SK-N-SH (cell line): ENCODE measurements around the gene ABI1. TPM values are rescaled to one million over a fixed set of nuclear protein-coding genes. Genes with fewer than 3 reads are reported as not detected.

ENCODE experiments used
- CTCF ChIA-PET: fragments of 300-600, 350-600 bp; formaldehyde crosslinking; extraction: SDS; loops from one replicate; lab custom pipeline; 2021; lab: Yijun Ruan, JAX
- POLR2A ChIA-PET: fragments of 350-600 bp; sonication (Branson Sonifier 250); formaldehyde crosslinking; extraction: SDS; loops from one replicate; lab custom pipeline; 2020; ENCODE audit warnings: antibody characterized with exemption, inconsistent platforms; lab: Yijun Ruan, JAX
- DNase-seq: peaks from one replicate; pipeline ENCODE4 v3.0.0; 2012
- H2AFZ ChIP-seq: fragments of 200-600 bp; sonication (generic); 2 replicates; pipeline ENCODE4 v1.8.1; 2016; ENCODE audit warnings: antibody characterized with exemption, mild to moderate bottlenecking, low read depth
- H3F3A ChIP-seq: fragments of 200-600 bp; sonication (generic); replicated peaks from 2 replicates; pipeline ENCODE3; 2016; ENCODE audit warnings: antibody characterized with exemption, mild to moderate bottlenecking; ENCODE audit not compliant: insufficient read depth
- H3K27ac ChIP-seq, 2 experiments: fragments of 200-500 bp in 1 of 2; fragments of 200-600 bp in 1 of 2; sonication (Bioruptor generic) in 1 of 2; sonication (generic), shearing (Covaris generic) in 1 of 2; 2 replicates each; pipeline versions ENCODE4 v1.5.1 to v1.6.1; 2014 to 2016; ENCODE audit warnings: low read depth in 2 of 2, inconsistent platforms in 1 of 2, low read length in 1 of 2, mild to moderate bottlenecking in 1 of 2, mixed read lengths in 1 of 2
- H3K27me3 ChIP-seq: fragments of 200-600 bp; sonication (generic), shearing (Covaris generic); 2 replicates; pipeline ENCODE4 v1.6.1; 2016; ENCODE audit warnings: mixed run types; ENCODE audit not compliant: insufficient read depth
- H3K36me3 ChIP-seq, 2 experiments: fragments of 200-500 bp in 1 of 2; fragments of 200-600 bp in 1 of 2; sonication (Bioruptor generic) in 1 of 2; sonication (generic) in 1 of 2; replicated peaks in 1 of 2; 2 replicates each; pipeline versions ENCODE3 to v1.5.1; 2014 to 2016; ENCODE audit warnings: low read length in 1 of 2, mild to moderate bottlenecking in 1 of 2; ENCODE audit not compliant: insufficient read depth in 2 of 2, control insufficient read depth in 1 of 2
- H3K4me1 ChIP-seq, 2 experiments: fragments of 200-500 bp in 1 of 2; fragments of 200-600 bp in 1 of 2; sonication (Bioruptor generic) in 1 of 2; sonication (generic), shearing (Covaris generic) in 1 of 2; 2 replicates each; pipeline versions ENCODE4 v1.5.1 to v1.6.1; 2014 to 2016; ENCODE audit warnings: low read depth in 1 of 2, low read length in 1 of 2, mixed run types in 1 of 2; ENCODE audit not compliant: insufficient read depth in 2 of 2, control insufficient read depth in 1 of 2
- H3K4me2 ChIP-seq: fragments of 200-600 bp; sonication (generic), shearing (Covaris generic); 2 replicates; pipeline ENCODE4 v1.6.1; 2017; ENCODE audit warnings: mixed run types
- H3K4me3 ChIP-seq, 2 experiments: fragments of 200-500 bp in 1 of 2; fragments of 200-600 bp in 1 of 2; sonication (Bioruptor generic) in 1 of 2; sonication (generic), shearing (Covaris generic) in 1 of 2; 2 replicates each; pipeline versions ENCODE4 v1.5.1 to v1.8.1; 2014 to 2016; ENCODE audit warnings: low read depth in 2 of 2, inconsistent platforms in 1 of 2, low read length in 1 of 2, mild to moderate bottlenecking in 1 of 2, mixed read lengths in 1 of 2, moderate library complexity in 1 of 2
- H3K79me2 ChIP-seq: fragments of 200-600 bp; sonication (generic); 2 replicates; pipeline ENCODE4 v1.8.1; 2017; ENCODE audit warnings: mild to moderate bottlenecking; ENCODE audit not compliant: insufficient read depth
- H3K9ac ChIP-seq: fragments of 200-600 bp; sonication (generic); 2 replicates; pipeline ENCODE4 v1.6.1; 2017; ENCODE audit warnings: mixed run types
- H3K9me2 ChIP-seq: fragments of 200-600 bp; sonication (generic); 2 replicates; pipeline ENCODE4 v1.6.1; 2017; ENCODE audit warnings: mixed run types
- H3K9me3 ChIP-seq: fragments of 200-600 bp; sonication (generic); 2 replicates; pipeline ENCODE4 v1.6.1; 2017; ENCODE audit warnings: mixed run types, mild to moderate bottlenecking, moderate library complexity
- H4K20me1 ChIP-seq: fragments of 200-600 bp; sonication (generic); 2 replicates; pipeline ENCODE4 v1.6.1; 2017; ENCODE audit warnings: mild to moderate bottlenecking, mixed run types; ENCODE audit not compliant: insufficient read depth
- CHD2 ChIP-seq: fragments of 150-350 bp; IDR thresholded peaks from 2 replicates; pipeline ENCODE4 v1.6.1; 2018; ENCODE audit warnings: low read length; ENCODE audit not compliant: partially characterized antibody
- CTCF ChIP-seq: fragments of 200-600 bp; sonication (generic); IDR thresholded peaks from 2 replicates; pipeline ENCODE4 v1.6.1; 2017; ENCODE audit warnings: antibody characterized with exemption, mild to moderate bottlenecking, moderate library complexity
- FOSL2 ChIP-seq: IDR thresholded peaks from 2 replicates; pipeline ENCODE4 v1.4.0; 2012; ENCODE audit warnings: low read depth, mild to moderate bottlenecking, moderate library complexity, borderline replicate concordance
- FOXJ3 ChIP-seq: sonication (generic); formaldehyde crosslinking; IDR thresholded peaks from 2 replicates; pipeline ENCODE4 v1.5.1; 2020; ENCODE audit warnings: mild to moderate bottlenecking, missing genetic modification reagents
- FOXM1 ChIP-seq: IDR thresholded peaks from 2 replicates; pipeline ENCODE4 v1.4.0; 2012; ENCODE audit warnings: low read depth, mild to moderate bottlenecking
- GABPA ChIP-seq: IDR thresholded peaks from 2 replicates; pipeline ENCODE4 v1.4.0; 2012; ENCODE audit warnings: low read depth, mild to moderate bottlenecking
- JUND ChIP-seq: IDR thresholded peaks from 2 replicates; pipeline ENCODE4 v1.4.0; 2012
- MAX ChIP-seq: IDR thresholded peaks from 2 replicates; pipeline ENCODE4 v1.4.0; 2012; ENCODE audit warnings: low read depth
- MXI1 ChIP-seq: IDR thresholded peaks from 2 replicates; pipeline ENCODE4 v1.6.1; 2012; ENCODE audit warnings: mild to moderate bottlenecking, low read depth, low read length, improper control_type of control experiment
- RFX5 ChIP-seq: IDR thresholded peaks from 2 replicates; pipeline ENCODE4 v1.6.1; 2012; ENCODE audit warnings: mild to moderate bottlenecking, improper control_type of control experiment, low read length
- TCF12 ChIP-seq: IDR thresholded peaks from 2 replicates; pipeline ENCODE4 v1.4.0; 2012
- USF2 ChIP-seq: fragments of 150-350 bp; IDR thresholded peaks from 2 replicates; pipeline ENCODE4 v1.6.1; 2017; ENCODE audit warnings: antibody characterized with exemption, low read length, low read depth, borderline replicate concordance
- YY1 ChIP-seq: IDR thresholded peaks from 2 replicates; pipeline ENCODE4 v1.4.0; 2012; ENCODE audit warnings: low read depth, mild to moderate bottlenecking
- ZBTB33 ChIP-seq: IDR thresholded peaks from 2 replicates; pipeline ENCODE4 v1.4.0; 2012; ENCODE audit warnings: low read depth, borderline replicate concordance
- WGBS: methylation state at CpG from one replicate; pipeline ENCODE4 v1.1.6; 2017; ENCODE audit warnings: low lambda C conversion rate; 5-methylcytosine and 5-hydroxymethylcytosine counted together
- polyA plus RNA-seq, 3 experiments: library from polyadenylated mRNA; depleted of rRNA; stranded (reverse); fragments of >200 nt; gene quantifications; 2 replicates each; pipeline ENCODE4 v1.2.3, GENCODE V29; 2012

The ABI1 gene
- polyA plus RNA-seq, 1 of the 3 experiments (the other 2 are of a cell fraction), result 36.7 TPM

- Histone ChIP-seq H2AFZ (no peak overlapping the region), H3K79me2 (peaks cover 99% of the 10 kb centered on the region), H3K27ac (no peak overlapping the region), H3K9me3 (no peaks in the 10 kb centered on the region), H3K9me2 (no peaks in the 10 kb centered on the region), H3K36me3 (no peaks in the 10 kb centered on the region), H3K9ac (no peak overlapping the region), H4K20me1 (peaks cover 60% of the 10 kb centered on the region), H3K4me2 (no peak overlapping the region), H3F3A (peaks cover under 1% of the 10 kb centered on the region), H3K4me3 (no peak overlapping the region), H3K4me1 (peaks cover 0 to 3% of the 10 kb centered on the region in 2 experiments; a peak in 1 of 4 replicates), H3K27me3 (no peaks in the 10 kb centered on the region)
- TF ChIP-seq FOXM1 (no peak), MXI1 (no peak), FOSL2 (no peak), GABPA (no peak)
- ChIA-PET POLR2A (no interaction called here), CTCF (no interaction called here)
- WGBS, result 90% methylated on average over 2 of the region's 2 CpGs
- no peak for DNase-seq
Observed at GRCh38 chr10:26835025-26835424, 25.7 kb downstream of the ABI1 start.

- Histone ChIP-seq H3K36me3 (no peaks in the 10 kb centered on the region), H2AFZ (no peak overlapping the region), H3K27me3 (no peaks in the 10 kb centered on the region), H3F3A (peaks cover 9% of the 10 kb centered on the region), H3K9ac (no peak overlapping the region), H3K4me1 (no peaks in the 10 kb centered on the region), H4K20me1 (peaks cover 59% of the 10 kb centered on the region), H3K4me2 (no peak overlapping the region), H3K9me2 (no peaks in the 10 kb centered on the region), H3K27ac (no peak overlapping the region), H3K9me3 (no peaks in the 10 kb centered on the region), H3K79me2 (peaks cover 97% of the 10 kb centered on the region), H3K4me3 (no peak overlapping the region)
- TF ChIP-seq CHD2, result no peak
- no peak for TF ChIP-seq CTCF
- no peak for TF ChIP-seq ZBTB33
- TF ChIP-seq FOXJ3, result no peak
- no peak for TF ChIP-seq USF2
- no peak for TF ChIP-seq YY1
- no peak for TF ChIP-seq TCF12
- no peak for TF ChIP-seq RFX5
- no peak for TF ChIP-seq JUND
- no peak for TF ChIP-seq FOSL2
- no peak for TF ChIP-seq MAX
- no peak for TF ChIP-seq GABPA
- 94% methylated on average over 2 of the region's 2 CpGs for WGBS
- DNase-seq, result no peak
- ChIA-PET CTCF (interaction anchor here (0.7 kb wide), 1 partner anchor 29 kb away, joined by 3 read pairs; no protein-coding TSS in a partner anchor), POLR2A (no interaction called here)
Observed at GRCh38 chr10:26832960-26833359, 27.8 kb downstream of the ABI1 start.
